Daoy (cell line): Measurements from ENCODE around the gene C20orf141. TPM values are rescaled to one million over a fixed set of nuclear protein-coding genes. Genes with fewer than 3 reads are reported as not detected.
"Not testable (repeated sequence)": the region's sequence is repeated elsewhere in the genome, so short reads cannot be mapped to it uniquely, and the experiment has no call there.

Experiments
- DNase-seq: peaks from one replicate; pipeline ENCODE4 v3.0.0-alpha.2; 2015; ENCODE audit warnings: low read depth
- total RNA-seq: library from RNA; depleted of rRNA; stranded (reverse); fragments of >200 nt; shearing (Covaris generic); gene quantifications from 2 replicates; pipeline ENCODE4 v1.2.3, GENCODE V29; 2014

The C20orf141 gene
- total RNA-seq, 1 experiment from 2014 or later: not detected

- DNase-seq: no peak
Observed at GRCh38 chr20:2799688-2800520, 14.9 kb upstream of the C20orf141 start.

GRCh38 chr20:2800521-2801285 lies 14.1 kb upstream of the C20orf141 start, which contains the start of gene CPXM1:
Gene CPXM1 (minus strand): TSS chr20:2800627. CDS start chr20:2800572, 55 bp downstream.
- peak; percentile 38 for DNase-seq

- DNase-seq: no peak
Observed at GRCh38 chr20:2801286-2801728, 13.5 kb upstream of the C20orf141 start.

DNA sequence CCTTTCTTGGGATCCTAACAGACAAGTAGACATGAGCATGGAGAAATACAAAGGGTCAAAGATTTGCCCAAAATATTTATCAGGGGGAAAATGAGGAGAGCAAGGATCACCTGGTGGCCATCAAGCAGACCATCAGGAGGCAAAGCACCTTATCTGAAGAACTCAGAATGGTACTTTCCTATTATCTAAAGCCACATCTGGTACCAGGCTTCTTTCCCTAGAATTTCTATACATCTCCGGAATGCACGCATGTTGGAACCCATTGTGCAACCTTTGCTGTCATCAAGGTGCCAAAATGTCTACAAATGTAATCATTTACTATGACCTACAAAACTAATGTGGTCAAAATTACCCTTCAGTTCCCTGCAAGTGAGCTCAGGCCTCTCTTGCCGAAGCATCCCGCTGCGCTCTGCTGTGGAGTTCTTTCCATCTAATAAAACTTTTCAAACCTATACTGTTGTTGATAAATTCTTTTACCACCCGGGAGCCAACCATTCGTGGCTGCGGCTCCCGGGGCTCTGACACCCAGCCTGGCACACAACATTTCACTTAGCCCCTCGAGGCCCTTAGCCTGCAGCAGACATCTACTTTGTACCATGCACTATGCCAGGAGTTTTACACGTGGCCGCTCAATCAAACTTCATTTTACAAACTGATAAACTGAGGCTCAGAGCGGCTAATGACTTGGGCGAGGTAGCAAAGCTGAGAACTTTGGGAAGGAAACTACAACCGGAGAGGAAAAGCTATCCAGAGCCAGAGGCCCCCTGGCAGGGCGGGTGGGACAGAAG lies 10.6 kb upstream of the C20orf141 start:
- no peak for DNase-seq

DNA sequence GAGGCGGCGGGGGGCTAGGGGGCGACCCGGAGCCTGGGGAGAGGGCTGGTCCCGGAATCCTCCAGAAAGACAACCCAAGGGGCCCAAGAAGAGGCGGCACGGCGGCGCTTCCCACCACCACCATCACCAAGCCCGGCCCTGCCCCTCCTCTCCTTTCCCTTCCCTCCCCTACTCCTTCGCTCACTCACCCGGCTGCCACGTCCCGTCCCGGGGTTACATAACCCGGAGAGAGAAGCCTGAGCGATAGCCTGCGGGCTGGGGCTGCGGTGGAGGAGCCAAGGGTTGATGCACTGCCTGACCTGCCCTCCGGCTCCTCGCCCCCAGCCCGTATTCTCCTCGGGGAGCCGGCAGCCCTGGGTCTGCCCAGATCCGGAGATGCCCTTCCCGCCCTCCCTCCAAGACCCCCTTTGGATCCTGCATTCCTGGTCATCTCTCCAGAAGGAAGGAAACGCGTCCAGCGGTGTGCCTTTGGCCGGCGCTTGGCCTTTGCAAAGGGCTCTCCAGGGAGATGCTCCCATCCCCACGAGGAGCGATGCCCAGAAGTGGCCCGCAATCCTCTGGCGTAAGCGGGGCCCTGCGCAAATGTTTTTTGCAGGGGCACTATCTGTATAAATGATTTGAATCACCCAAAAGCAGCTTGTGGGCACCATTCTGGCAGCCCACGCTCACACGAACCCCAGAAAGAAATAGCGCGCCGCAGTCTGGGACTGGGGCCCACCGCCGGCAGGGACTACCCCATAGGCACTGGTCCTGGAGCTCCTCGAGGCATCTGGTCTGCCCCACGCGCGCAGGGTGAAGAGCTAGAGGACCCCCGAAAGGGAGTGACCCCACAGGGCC lies 9.7 kb upstream of the C20orf141 start:
- DNase-seq: no peak

GRCh38 chr20:2805689-2806350 lies 9.0 kb upstream of the C20orf141 start:
- DNase-seq: peak; percentile 36

DNA sequence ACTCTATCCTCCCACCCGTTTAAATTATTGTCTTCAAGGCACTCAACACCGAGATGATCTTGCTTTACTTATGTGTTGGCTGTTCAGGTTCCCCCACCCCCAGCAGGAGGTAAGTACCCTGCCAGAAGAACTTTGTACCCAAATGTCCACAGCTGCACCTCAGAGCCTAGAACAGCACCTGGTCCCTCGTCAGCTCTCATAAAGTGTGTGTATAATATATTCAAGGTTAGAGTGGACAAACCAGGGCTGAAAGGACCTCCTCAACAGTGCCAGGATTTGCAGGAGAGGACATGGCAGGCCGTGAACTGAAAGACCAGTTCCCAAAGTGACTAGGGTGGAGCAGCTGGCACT lies 8.5 kb upstream of the C20orf141 start:
- no peak for DNase-seq

GRCh38 chr20:2807019-2807418 lies 7.8 kb upstream of the C20orf141 start:
- DNase-seq: no peak

- not testable (repeated sequence) for DNase-seq
Observed at GRCh38 chr20:2807929-2808328, 6.9 kb upstream of the C20orf141 start.

GRCh38 chr20:2809690-2810089 lies 5.1 kb upstream of the C20orf141 start:
- DNase-seq: no peak

DNA sequence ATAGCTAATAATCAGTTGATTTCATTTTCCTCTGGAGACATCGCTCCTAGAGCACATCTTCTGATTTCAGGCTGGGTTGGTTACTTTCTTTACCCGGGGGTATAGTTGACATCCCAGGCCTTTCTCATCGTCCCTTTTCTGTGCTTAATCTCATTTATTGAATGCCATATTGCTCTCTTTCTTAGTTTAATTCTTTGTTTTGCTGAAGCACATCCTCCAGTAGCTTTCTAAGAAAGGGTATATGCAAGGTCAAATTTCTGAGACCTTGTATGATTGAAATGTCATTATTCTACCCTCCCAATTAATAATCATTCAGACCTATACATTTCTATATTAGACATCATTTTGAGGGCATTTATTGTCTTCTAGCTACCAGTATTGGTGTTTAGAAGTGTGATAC lies 2.6 kb upstream of the C20orf141 start:
- no peak for DNase-seq

GRCh38 chr20:2814076-2814475 lies 711 bp upstream of the C20orf141 start:
- peak; percentile 54 for DNase-seq

DNA sequence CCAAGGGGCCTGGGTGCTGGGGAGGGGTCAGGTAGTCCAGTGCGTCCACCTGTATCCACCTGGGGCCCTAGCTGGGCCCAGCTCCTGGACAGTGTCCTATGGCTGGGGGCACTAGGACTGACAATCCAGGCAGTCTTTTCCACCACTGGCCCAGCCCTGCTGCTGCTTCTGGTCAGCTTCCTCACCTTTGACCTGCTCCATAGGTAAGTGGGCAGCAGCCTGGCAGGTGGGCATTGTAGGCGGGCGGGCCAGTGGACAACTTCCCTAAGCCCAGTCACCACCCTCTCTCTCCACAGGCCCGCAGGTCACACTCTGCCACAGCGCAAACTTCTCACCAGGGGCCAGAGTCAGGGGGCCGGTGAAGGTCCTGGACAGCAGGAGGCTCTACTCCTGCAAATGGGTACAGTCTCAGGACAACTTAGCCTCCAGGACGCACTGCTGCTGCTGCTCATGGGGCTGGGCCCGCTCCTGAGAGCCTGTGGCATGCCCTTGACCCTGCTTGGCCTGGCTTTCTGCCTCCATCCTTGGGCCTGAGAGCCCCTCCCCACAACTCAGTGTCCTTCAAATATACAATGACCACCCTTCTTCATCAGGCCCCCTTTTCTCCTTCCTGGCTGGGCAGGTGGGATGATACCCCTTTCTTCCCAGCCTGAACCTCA lies 584 bp downstream of the C20orf141 start:
- no peak for DNase-seq

GRCh38 chr20:2816030-2816582 lies 1.3 kb downstream of the C20orf141 start, which contains the start of gene TMEM239:
Gene TMEM239 (plus strand): TSS chr20:2816364. CDS start chr20:2816555, 191 bp downstream.
- no peak for DNase-seq

DNA sequence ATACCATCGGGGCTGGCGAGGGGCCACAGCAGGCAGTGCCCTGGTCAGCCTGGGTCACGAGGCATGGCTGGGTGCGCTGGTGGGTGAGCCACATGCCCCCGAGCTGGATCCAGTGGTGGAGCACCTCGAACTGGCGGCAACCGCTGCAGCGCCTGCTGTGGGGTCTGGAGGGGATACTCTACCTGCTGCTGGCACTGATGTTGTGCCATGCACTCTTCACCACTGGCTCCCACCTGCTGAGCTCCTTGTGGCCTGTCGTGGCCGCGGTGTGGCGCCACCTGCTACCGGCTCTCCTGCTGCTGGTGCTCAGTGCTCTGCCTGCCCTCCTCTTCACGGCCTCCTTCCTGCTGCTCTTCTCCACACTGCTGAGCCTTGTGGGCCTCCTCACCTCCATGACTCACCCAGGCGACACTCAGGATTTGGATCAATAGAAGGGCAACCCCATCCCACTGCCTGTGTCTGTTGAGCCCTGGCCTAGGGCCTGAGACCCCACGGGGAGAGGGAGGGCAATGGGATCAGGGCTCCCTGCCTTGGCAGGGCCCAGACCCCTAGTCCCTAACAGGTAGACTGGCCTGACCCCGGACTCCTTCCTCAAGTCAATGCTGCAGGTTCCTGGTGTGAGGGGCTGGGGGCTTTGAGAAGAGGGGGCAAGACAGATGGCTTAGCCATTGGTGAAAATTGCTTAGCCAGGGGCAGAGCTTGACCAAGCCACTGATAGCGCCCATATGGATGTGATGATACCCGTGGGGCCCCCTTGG lies 2.0 kb downstream of the C20orf141 start:
- DNase-seq: peak; percentile 45

DNA sequence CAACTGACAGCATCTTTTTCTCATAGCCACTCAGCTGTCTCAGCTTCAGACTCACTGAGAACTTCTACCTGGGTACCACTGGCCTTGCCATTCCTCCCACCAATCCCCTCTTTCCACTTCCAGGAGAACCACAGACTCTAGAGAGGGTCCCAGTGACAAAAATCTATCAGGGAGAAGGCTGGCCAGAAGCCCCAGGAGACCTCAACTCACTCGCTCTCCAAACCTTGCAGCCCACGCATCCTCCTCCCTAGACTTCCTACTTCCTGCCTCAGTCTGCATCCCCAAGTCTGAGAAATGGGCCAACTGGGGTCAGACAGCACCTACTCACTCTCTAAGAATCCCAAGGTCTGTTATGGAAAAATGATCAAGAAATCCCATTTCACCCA lies 2.5 kb downstream of the C20orf141 start:
- no peak for DNase-seq

GRCh38 chr20:2817891-2818595 lies 3.3 kb downstream of the C20orf141 start:
- no peak for DNase-seq
